ENCODE measurements around the gene THBS4.

THBS4 gene

DNA sequence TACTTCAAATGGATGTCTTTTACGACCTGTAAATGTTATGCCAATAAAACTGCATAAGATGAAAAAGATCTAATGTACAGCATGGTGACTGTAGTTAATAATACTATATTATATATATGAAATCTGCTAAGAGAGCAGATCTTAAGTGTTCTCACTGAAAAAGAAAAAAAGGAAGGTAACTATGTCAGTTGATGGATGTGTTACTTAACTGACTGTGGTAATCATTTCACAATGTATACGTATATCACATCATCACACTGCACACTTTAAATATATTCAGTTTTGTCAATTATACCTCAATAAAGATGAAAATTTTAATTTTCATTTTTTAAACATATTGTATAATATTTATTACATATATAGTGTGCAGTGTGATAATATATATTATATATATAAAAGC is 31.9 kb downstream of the THBS4 start (continued):
- TF ChIP-seq ZNF473 (tag by site-specific recombination; IDR thresholded peaks at IDR 0.05), result no peak
- TF ChIP-seq, protein P1, sequence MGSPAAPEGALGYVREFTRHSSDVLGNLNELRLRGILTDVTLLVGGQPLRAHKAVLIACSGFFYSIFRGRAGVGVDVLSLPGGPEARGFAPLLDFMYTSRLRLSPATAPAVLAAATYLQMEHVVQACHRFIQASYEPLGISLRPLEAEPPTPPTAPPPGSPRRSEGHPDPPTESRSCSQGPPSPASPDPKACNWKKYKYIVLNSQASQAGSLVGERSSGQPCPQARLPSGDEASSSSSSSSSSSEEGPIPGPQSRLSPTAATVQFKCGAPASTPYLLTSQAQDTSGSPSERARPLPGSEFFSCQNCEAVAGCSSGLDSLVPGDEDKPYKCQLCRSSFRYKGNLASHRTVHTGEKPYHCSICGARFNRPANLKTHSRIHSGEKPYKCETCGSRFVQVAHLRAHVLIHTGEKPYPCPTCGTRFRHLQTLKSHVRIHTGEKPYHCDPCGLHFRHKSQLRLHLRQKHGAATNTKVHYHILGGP (tag by site-specific recombination; IDR thresholded peaks at IDR 0.05), result no peak

DNA sequence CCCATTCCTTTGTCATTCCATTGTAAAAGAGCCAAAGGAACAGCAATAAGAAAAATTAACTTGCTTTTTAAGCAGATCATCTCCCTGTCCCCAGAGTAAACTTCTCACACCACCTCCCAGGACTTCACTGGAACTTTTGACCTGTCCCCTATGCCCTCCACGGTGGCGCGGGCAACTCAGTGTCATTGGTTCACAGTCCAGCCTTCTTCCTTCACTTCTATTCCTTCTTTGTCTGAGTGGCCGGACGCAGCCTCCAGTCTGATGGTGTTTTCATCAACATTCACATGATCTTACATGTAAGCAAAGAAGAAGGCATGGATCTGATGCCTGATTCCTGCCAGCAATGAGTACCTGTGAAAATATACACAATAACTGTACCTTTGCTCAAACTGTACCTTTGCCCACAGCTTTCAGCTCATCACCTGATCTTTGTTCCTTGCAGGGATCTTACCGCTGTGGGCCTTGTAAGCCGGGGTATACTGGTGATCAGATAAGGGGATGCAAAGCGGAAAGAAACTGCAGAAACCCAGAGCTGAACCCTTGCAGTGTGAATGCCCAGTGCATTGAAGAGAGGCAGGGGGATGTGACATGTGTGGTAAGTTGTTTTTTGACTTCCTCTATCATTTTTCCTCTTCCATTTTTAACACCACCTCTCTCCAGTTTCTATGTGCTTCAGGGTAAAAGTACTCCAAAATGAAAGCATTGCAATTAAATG is 32.5 kb downstream of the THBS4 start:
- TF ChIP-seq GLI2 (tag by site-specific recombination; IDR thresholded peaks at IDR 0.05; ENCODE audit: borderline replicate concordance, low read depth) (no peak), ZNF341 (tag by site-specific recombination; IDR thresholded peaks at IDR 0.05; ENCODE audit: low read depth) (no peak), ZNF211 (tag by site-specific recombination; IDR thresholded peaks at IDR 0.05; ENCODE audit: low read depth) (no peak), ZNF223 (tag by site-specific recombination; IDR thresholded peaks at IDR 0.05) (no peak), ZEB2 (tag by site-specific recombination; IDR thresholded peaks at IDR 0.05) (no peak), MZF1 (tag by site-specific recombination; IDR thresholded peaks at IDR 0.05; ENCODE audit: borderline replicate concordance) (no peak)
- ChIA-PET POLR2A (no interaction called here), CTCF (no interaction called here)
- H3K4me1 ChIP-seq (ENCODE audit: control insufficient read depth, insufficient read depth, low read length), result no peaks in the 10 kb centered on the region
- no peak overlapping the region for H3K27ac ChIP-seq (ENCODE audit: extremely low read depth, low read depth, low read length)
- H3K4me3 ChIP-seq (ENCODE audit: low read depth, low read length), result no peak overlapping the region
- no peaks in the 10 kb centered on the region for H3K9me3 ChIP-seq (ENCODE audit: control insufficient read depth, insufficient read depth, low read depth, low read length)
- no peaks in the 10 kb centered on the region for H3K36me3 ChIP-seq (ENCODE audit: control insufficient read depth in 2 of 2, insufficient read depth in 1 of 2, low read length in 2 of 2)

DNA sequence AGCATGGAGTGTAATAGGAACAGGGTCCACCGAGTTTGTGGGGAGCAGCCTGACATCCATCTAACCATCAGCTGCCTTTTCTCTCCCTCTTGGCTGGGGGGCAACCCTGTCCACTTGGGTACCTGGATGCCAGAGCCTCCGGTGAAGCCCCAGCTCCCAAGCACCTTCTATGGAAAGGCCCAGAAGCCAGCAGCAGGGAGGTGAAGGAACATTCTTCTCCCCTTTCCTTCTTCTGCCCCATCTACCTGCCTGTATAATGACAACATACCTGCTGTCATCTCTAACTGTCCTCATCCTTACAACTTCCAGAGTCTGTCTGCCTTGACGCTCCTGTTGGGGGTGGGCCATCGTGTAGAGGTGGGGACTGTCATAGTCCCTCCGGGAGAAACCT is 33.1 kb downstream of the THBS4 start:
- POLR2A ChIA-PET, result no interaction called here
- CTCF ChIA-PET, result no interaction called here
- Histone ChIP-seq H3K4me1 (ENCODE audit: control insufficient read depth, insufficient read depth, low read length) (no peaks in the 10 kb centered on the region), H3K4me3 (ENCODE audit: low read depth, low read length) (no peak overlapping the region), H3K36me3 (ENCODE audit: control insufficient read depth in 2 of 2, insufficient read depth in 1 of 2, low read length in 2 of 2) (no peaks in the 10 kb centered on the region), H3K9me3 (ENCODE audit: control insufficient read depth, insufficient read depth, low read depth, low read length) (no peaks in the 10 kb centered on the region), H3K27ac (ENCODE audit: extremely low read depth, low read depth, low read length) (no peak overlapping the region)
- no peak for TF ChIP-seq ZNF16 (tag by site-specific recombination; IDR thresholded peaks at IDR 0.05; ENCODE audit: low read depth)
- TF ChIP-seq ZBTB1 (tag by site-specific recombination; IDR thresholded peaks at IDR 0.05), result no peak
- TF ChIP-seq, protein P2, sequence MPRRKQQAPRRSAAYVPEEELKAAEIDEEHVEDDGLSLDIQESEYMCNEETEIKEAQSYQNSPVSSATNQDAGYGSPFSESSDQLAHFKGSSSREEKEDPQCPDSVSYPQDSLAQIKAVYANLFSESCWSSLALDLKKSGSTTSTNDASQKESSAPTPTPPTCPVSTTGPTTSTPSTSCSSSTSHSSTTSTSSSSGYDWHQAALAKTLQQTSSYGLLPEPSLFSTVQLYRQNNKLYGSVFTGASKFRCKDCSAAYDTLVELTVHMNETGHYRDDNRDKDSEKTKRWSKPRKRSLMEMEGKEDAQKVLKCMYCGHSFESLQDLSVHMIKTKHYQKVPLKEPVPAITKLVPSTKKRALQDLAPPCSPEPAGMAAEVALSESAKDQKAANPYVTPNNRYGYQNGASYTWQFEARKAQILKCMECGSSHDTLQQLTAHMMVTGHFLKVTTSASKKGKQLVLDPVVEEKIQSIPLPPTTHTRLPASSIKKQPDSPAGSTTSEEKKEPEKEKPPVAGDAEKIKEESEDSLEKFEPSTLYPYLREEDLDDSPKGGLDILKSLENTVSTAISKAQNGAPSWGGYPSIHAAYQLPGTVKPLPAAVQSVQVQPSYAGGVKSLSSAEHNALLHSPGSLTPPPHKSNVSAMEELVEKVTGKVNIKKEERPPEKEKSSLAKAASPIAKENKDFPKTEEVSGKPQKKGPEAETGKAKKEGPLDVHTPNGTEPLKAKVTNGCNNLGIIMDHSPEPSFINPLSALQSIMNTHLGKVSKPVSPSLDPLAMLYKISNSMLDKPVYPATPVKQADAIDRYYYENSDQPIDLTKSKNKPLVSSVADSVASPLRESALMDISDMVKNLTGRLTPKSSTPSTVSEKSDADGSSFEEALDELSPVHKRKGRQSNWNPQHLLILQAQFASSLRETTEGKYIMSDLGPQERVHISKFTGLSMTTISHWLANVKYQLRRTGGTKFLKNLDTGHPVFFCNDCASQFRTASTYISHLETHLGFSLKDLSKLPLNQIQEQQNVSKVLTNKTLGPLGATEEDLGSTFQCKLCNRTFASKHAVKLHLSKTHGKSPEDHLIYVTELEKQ (tag by site-specific recombination; IDR thresholded peaks at IDR 0.05; ENCODE audit: borderline replicate concordance), result no peak
- TF ChIP-seq MYNN (tag by site-specific recombination; IDR thresholded peaks at IDR 0.05; ENCODE audit: borderline replicate concordance), result no peak
- no peak for TF ChIP-seq ZFP69B (tag by site-specific recombination; IDR thresholded peaks at IDR 0.05)
- no peak for TF ChIP-seq ZSCAN30 (tag by site-specific recombination; IDR thresholded peaks at IDR 0.05)
- TF ChIP-seq ZNF221 (tag by site-specific recombination; IDR thresholded peaks at IDR 0.05; ENCODE audit: borderline replicate concordance), result no peak
- TF ChIP-seq ZNF292 (tag by site-specific recombination; IDR thresholded peaks at IDR 0.05; ENCODE audit: borderline replicate concordance, low read depth), result no peak
- TF ChIP-seq, protein P3, sequence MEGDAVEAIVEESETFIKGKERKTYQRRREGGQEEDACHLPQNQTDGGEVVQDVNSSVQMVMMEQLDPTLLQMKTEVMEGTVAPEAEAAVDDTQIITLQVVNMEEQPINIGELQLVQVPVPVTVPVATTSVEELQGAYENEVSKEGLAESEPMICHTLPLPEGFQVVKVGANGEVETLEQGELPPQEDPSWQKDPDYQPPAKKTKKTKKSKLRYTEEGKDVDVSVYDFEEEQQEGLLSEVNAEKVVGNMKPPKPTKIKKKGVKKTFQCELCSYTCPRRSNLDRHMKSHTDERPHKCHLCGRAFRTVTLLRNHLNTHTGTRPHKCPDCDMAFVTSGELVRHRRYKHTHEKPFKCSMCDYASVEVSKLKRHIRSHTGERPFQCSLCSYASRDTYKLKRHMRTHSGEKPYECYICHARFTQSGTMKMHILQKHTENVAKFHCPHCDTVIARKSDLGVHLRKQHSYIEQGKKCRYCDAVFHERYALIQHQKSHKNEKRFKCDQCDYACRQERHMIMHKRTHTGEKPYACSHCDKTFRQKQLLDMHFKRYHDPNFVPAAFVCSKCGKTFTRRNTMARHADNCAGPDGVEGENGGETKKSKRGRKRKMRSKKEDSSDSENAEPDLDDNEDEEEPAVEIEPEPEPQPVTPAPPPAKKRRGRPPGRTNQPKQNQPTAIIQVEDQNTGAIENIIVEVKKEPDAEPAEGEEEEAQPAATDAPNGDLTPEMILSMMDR (tag by site-specific recombination; IDR thresholded peaks at IDR 0.05), result no peak
- no peak for TF ChIP-seq YY1 (tag by site-specific recombination; IDR thresholded peaks at IDR 0.05)

All from HEK293 (cell line).